LHCN-M2 (cell line): Measurements from ENCODE around the gene NXN. TPM values are rescaled to one million over a fixed set of nuclear protein-coding genes. Genes with fewer than 3 reads are reported as not detected.
"Not testable (repeated sequence)": the region's sequence is repeated elsewhere in the genome, so short reads cannot be mapped to it uniquely, and the experiment has no call there.

ENCODE experiments used
- DNase-seq: peaks from one replicate; pipeline ENCODE4 v3.0.0-alpha.2; 2012; ENCODE audit warnings: low read depth
- total RNA-seq: library from RNA; depleted of rRNA; stranded (reverse); fragments of >200 nt; gene quantifications from 2 replicates; pipeline ENCODE4 v1.2.3, GENCODE V29; 2014

The NXN gene
- total RNA-seq, 1 experiment from 2014 or later: 12.9 TPM

- DNase-seq: peak; percentile 84
These were observed 1.1 kb upstream of the NXN start for GRCh38 chr17:980406-981291.

- DNase-seq: no peak
These were observed 401 bp downstream of the NXN start for GRCh38 chr17:979212-979538.

GRCh38 chr17:978103-979093 is 1.2 kb downstream of the NXN start:
- no peak for DNase-seq

- DNase-seq: no peak
These were observed 2.4 kb downstream of the NXN start for GRCh38 chr17:977166-977565.

- no peak for DNase-seq
These were observed 3.3 kb downstream of the NXN start for GRCh38 chr17:976312-976711.

GRCh38 chr17:975371-975915 is 4.1 kb downstream of the NXN start:
- no peak for DNase-seq

- not testable (repeated sequence) for DNase-seq
These were observed 4.8 kb downstream of the NXN start for GRCh38 chr17:974778-975177.

GRCh38 chr17:973053-973452 is 6.5 kb downstream of the NXN start:
- no peak for DNase-seq

- DNase-seq: not testable (repeated sequence)
These were observed 7.7 kb downstream of the NXN start for GRCh38 chr17:971861-972260.

- no peak for DNase-seq
These were observed 9.2 kb downstream of the NXN start for GRCh38 chr17:970364-970763.

- no peak for DNase-seq
These were observed 9.7 kb downstream of the NXN start for GRCh38 chr17:969811-970355.

GRCh38 chr17:968812-969730 is 10.5 kb downstream of the NXN start:
- peak; percentile 59 for DNase-seq

GRCh38 chr17:967122-967521 is 12.5 kb downstream of the NXN start:
- DNase-seq: no peak

- no peak for DNase-seq
These were observed 14.1 kb downstream of the NXN start for GRCh38 chr17:965311-965989.

GRCh38 chr17:964876-965275 is 14.7 kb downstream of the NXN start:
- DNase-seq: no peak

GRCh38 chr17:962670-963069 is 16.9 kb downstream of the NXN start:
- DNase-seq: no peak

- no peak for DNase-seq
These were observed 17.4 kb downstream of the NXN start for GRCh38 chr17:962166-962565.

GRCh38 chr17:958712-959451 is 20.7 kb downstream of the NXN start:
- no peak for DNase-seq

- no peak for DNase-seq
These were observed 21.6 kb downstream of the NXN start for GRCh38 chr17:957856-958421.
